Liver (tissue), 9 donors: Measurements from ENCODE around the gene RPS19BP1. TPM values are rescaled to one million over a fixed set of nuclear protein-coding genes. Genes with fewer than 3 reads are reported as not detected.

Experiments used
- DNase-seq: peaks from one replicate; pipeline ENCODE4 v3.0.0-alpha.2; 2017; ENCODE audit warnings: low spot score
- H3K27ac ChIP-seq, 2 donors: one replicate each; pipeline ENCODE4 v1.7.0; 2013; ENCODE audit warnings: inconsistent platforms in 2 of 2, low read length in 2 of 2, control low read depth in 1 of 2, low read depth in 1 of 2, mild to moderate bottlenecking in 1 of 2
- H3K27me3 ChIP-seq, 4 donors: one replicate each; pipeline versions ENCODE4 v1.6.1 to v1.7.0; 2013; ENCODE audit warnings: low read length in 3 of 4, inconsistent platforms in 1 of 4, mild to moderate bottlenecking in 1 of 4, moderate library complexity in 1 of 4; ENCODE audit not compliant: control insufficient read depth in 4 of 4, insufficient read depth in 4 of 4
- H3K36me3 ChIP-seq, 4 donors: one replicate each; pipeline versions ENCODE4 v1.6.1 to v1.7.0; 2013; ENCODE audit warnings: low read length in 3 of 4, mild to moderate bottlenecking in 3 of 4, low read depth in 1 of 4, moderate library complexity in 1 of 4; ENCODE audit not compliant: control insufficient read depth in 4 of 4, insufficient read depth in 3 of 4
- H3K4me1 ChIP-seq, 4 donors: one replicate each; pipeline versions ENCODE4 v1.6.1 to v1.7.0; 2013; ENCODE audit warnings: low read length in 3 of 4, mild to moderate bottlenecking in 3 of 4, moderate library complexity in 1 of 4; ENCODE audit not compliant: control insufficient read depth in 4 of 4, insufficient read depth in 4 of 4
- H3K4me3 ChIP-seq, 3 donors: one replicate each; pipeline versions ENCODE4 v1.6.1 to v1.7.0; 2013; ENCODE audit warnings: low read length in 3 of 3, control low read depth in 1 of 3, low read depth in 1 of 3, mild to moderate bottlenecking in 1 of 3
- H3K9ac ChIP-seq, 2 donors: one replicate each; pipeline ENCODE4 v1.7.0; 2013; ENCODE audit warnings: low read length in 2 of 2, mild to moderate bottlenecking in 2 of 2, moderate library complexity in 2 of 2, control low read depth in 1 of 2, low read depth in 1 of 2
- H3K9me3 ChIP-seq, 4 donors: one replicate each; pipeline versions ENCODE4 v1.6.1 to v1.7.0; 2013; ENCODE audit warnings: low read length in 3 of 4; ENCODE audit not compliant: control insufficient read depth in 4 of 4
- ATF3 ChIP-seq: IDR thresholded peaks from 2 replicates; pipeline ENCODE4 v1.6.1; 2016; ENCODE audit warnings: antibody characterized with exemption
- CTCF ChIP-seq: fragments of 150-350 bp; IDR thresholded peaks from 2 replicates; pipeline ENCODE4 v1.5.1; 2017; ENCODE audit warnings: improper control_type of control experiment, low read depth, low read length; ENCODE audit not compliant: missing input control
- EGR1 ChIP-seq, 2 donors: IDR thresholded peaks; 2 replicates each; pipeline ENCODE4 v1.6.1; 2016 to 2018; ENCODE audit warnings: antibody characterized with exemption in 2 of 2, low read depth in 2 of 2
- FOXA1 ChIP-seq: IDR thresholded peaks from 2 replicates; pipeline ENCODE4 v1.6.1; 2016; ENCODE audit warnings: antibody characterized with exemption
- FOXA2 ChIP-seq: IDR thresholded peaks from 2 replicates; pipeline ENCODE4 v1.6.1; 2016; ENCODE audit warnings: antibody characterized with exemption
- GABPA ChIP-seq, 2 donors: IDR thresholded peaks in 1 of 2; conservative IDR thresholded peaks in 1 of 2; 2 replicates each; pipeline ENCODE4 v1.6.1; 2016; ENCODE audit warnings: antibody characterized with exemption in 2 of 2, mild to moderate bottlenecking in 1 of 2, moderate library complexity in 1 of 2
- HNF4A ChIP-seq, 2 donors: conservative IDR thresholded peaks; 2 replicates each; pipeline ENCODE4 v1.6.1; 2016; ENCODE audit warnings: antibody characterized with exemption in 2 of 2, mild to moderate bottlenecking in 2 of 2
- HNF4G ChIP-seq: IDR thresholded peaks from 2 replicates; pipeline ENCODE4 v1.6.1; 2016; ENCODE audit warnings: antibody characterized with exemption
- MAX ChIP-seq: IDR thresholded peaks from 2 replicates; pipeline ENCODE4 v1.6.1; 2016; ENCODE audit warnings: antibody characterized with exemption
- NR2F2 ChIP-seq: IDR thresholded peaks from 2 replicates; pipeline ENCODE4 v1.6.1; 2016; ENCODE audit warnings: antibody characterized with exemption
- RXRA ChIP-seq, 2 donors: IDR thresholded peaks; 2 replicates each; pipeline ENCODE4 v1.6.1; 2017 to 2018; ENCODE audit warnings: antibody characterized with exemption in 2 of 2, mild to moderate bottlenecking in 1 of 2
- SP1 ChIP-seq: IDR thresholded peaks from 2 replicates; pipeline ENCODE4 v1.6.1; 2018; ENCODE audit warnings: antibody characterized with exemption, mild to moderate bottlenecking
- TAF1 ChIP-seq: conservative IDR thresholded peaks from 2 replicates; pipeline ENCODE4 v1.6.1; 2016; ENCODE audit warnings: antibody characterized with exemption, mild to moderate bottlenecking
- YY1 ChIP-seq: IDR thresholded peaks from 2 replicates; pipeline ENCODE4 v1.6.1; 2016; ENCODE audit warnings: antibody characterized with exemption, mild to moderate bottlenecking
- WGBS: extraction: QIAGEN DNeasy Blood & Tissue Kit; methylation state at CpG from one replicate; pipeline ENCODE4 v1.1.7; 2013; 5-methylcytosine and 5-hydroxymethylcytosine counted together
- polyA plus RNA-seq, 2 donors: library from polyadenylated mRNA; stranded (reverse) in 1 of 2; unstranded in 1 of 2; fragments of 200-250 nt in 1 of 2; fragments of >200 nt in 1 of 2; fragmentation: Nextera tagmentation in 1 of 2; extraction: Ambion mirVana in 1 of 2; gene quantifications; one replicate each; pipeline versions ENCODE4 v1.2.1 to v1.2.3, GENCODE V29; 2013 to 2015
- total RNA-seq, 2 donors: library from RNA; depleted of rRNA; stranded (reverse); fragments of >200 nt; gene quantifications; one replicate each; pipeline ENCODE4 v1.2.3, GENCODE V29; 2014
- TF ChIP-seq, protein P1 (sequence below): IDR thresholded peaks from 2 replicates; pipeline ENCODE4 v1.6.1; 2016; ENCODE audit warnings: antibody characterized with exemption
- TF ChIP-seq, protein P2 (sequence below): IDR thresholded peaks from 2 replicates; pipeline ENCODE4 v1.6.1; 2016; ENCODE audit warnings: antibody characterized with exemption, mild to moderate bottlenecking
- donor health status: healthy.
- donor health status: healthy.
- donor health status: healthy.
- donor health status: healthy.
- donor health status: healthy.

Gene RPS19BP1
- total and polyA plus RNA-seq, 4 donors = 36.3 to 89.6 (median 63.3) TPM

DNA sequence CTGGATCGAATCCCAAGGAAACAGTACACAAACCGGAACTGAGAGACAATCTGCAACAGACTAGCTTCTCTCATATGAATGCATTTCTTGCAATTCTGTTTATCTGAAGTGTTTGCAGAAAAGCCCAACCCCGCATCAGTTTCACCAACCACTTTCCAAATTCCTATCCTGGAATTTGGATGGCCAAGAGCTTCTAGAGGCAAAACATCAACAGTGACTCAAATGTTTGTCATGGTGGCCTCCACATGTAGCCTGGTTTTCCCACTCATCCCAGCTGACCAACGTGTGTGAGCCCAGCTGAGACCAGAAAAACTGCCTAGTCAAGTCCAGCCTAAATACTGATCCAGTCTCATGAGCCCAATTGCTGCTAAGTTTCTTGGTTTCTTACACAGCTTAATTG is 38.8 kb downstream of the RPS19BP1 start:
- Histone ChIP-seq H3K27ac (no peak overlapping the region), H3K27me3 (no peaks in the 10 kb centered on the region), H3K36me3 (no peaks in the 10 kb centered on the region), H3K9ac (no peak overlapping the region), H3K4me1 (no peaks in the 10 kb centered on the region), H3K9me3 (no peaks in the 10 kb centered on the region), H3K4me3 (no peak overlapping the region)
- TF ChIP-seq YY1 (no peak), GABPA (IDR thresholded peaks at IDR 0.05 in 1 of 2, conservative IDR thresholded peaks at IDR 0.05 in 1 of 2) (no peak), EGR1 (IDR thresholded peaks at IDR 0.05; ENCODE audit: low read depth in 2 of 2) (no peak), SP1 (no peak), CTCF (no peak), HNF4A (conservative IDR thresholded peaks at IDR 0.05) (no peak), FOXA2 (no peak)
- DNase-seq = no peak
- 68% methylated on average over 4 of the region's 4 CpGs for WGBS

GRCh38 chr22:39492186-39492585 is 40.4 kb downstream of the RPS19BP1 start:
- Histone ChIP-seq H3K4me3 (no peak overlapping the region), H3K9ac (no peak overlapping the region), H3K9me3 (no peaks in the 10 kb centered on the region), H3K36me3 (no peaks in the 10 kb centered on the region), H3K27ac (no peak overlapping the region), H3K4me1 (no peaks in the 10 kb centered on the region), H3K27me3 (no peaks in the 10 kb centered on the region)
- 78% methylated on average over 3 of the region's 3 CpGs for WGBS
- no peak for TF ChIP-seq TAF1
- no peak for TF ChIP-seq RXRA (IDR thresholded peaks at IDR 0.05)
- no peak for TF ChIP-seq FOXA2
- no peak for TF ChIP-seq ATF3
- TF ChIP-seq MAX = no peak
- no peak for TF ChIP-seq CTCF
- DNase-seq = no peak

GRCh38 chr22:39491696-39492095 is 40.9 kb downstream of the RPS19BP1 start:
- no peaks in the 10 kb centered on the region for H3K36me3 ChIP-seq
- no peak overlapping the region for H3K9ac ChIP-seq
- H3K27ac ChIP-seq = no peak overlapping the region
- no peaks in the 10 kb centered on the region for H3K27me3 ChIP-seq
- WGBS = 79% methylated on average over 6 of the region's 6 CpGs
- no peak for DNase-seq
- no peaks in the 10 kb centered on the region for H3K9me3 ChIP-seq
- no peak overlapping the region for H3K4me3 ChIP-seq
- no peaks in the 10 kb centered on the region for H3K4me1 ChIP-seq
- TF ChIP-seq EGR1 (IDR thresholded peaks at IDR 0.05; ENCODE audit: low read depth in 2 of 2) (no peak), MAX (no peak), NR2F2 (no peak), GABPA (IDR thresholded peaks at IDR 0.05 in 1 of 2, conservative IDR thresholded peaks at IDR 0.05 in 1 of 2) (no peak), TAF1 (no peak), HNF4A (conservative IDR thresholded peaks at IDR 0.05) (no peak), YY1 (no peak), FOXA1 (no peak), HNF4G (no peak), ATF3 (no peak), FOXA2 (no peak)
- TF ChIP-seq, protein P1, sequence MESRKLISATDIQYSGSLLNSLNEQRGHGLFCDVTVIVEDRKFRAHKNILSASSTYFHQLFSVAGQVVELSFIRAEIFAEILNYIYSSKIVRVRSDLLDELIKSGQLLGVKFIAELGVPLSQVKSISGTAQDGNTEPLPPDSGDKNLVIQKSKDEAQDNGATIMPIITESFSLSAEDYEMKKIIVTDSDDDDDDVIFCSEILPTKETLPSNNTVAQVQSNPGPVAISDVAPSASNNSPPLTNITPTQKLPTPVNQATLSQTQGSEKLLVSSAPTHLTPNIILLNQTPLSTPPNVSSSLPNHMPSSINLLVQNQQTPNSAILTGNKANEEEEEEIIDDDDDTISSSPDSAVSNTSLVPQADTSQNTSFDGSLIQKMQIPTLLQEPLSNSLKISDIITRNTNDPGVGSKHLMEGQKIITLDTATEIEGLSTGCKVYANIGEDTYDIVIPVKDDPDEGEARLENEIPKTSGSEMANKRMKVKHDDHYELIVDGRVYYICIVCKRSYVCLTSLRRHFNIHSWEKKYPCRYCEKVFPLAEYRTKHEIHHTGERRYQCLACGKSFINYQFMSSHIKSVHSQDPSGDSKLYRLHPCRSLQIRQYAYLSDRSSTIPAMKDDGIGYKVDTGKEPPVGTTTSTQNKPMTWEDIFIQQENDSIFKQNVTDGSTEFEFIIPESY = no peak
- TF ChIP-seq, protein P2, sequence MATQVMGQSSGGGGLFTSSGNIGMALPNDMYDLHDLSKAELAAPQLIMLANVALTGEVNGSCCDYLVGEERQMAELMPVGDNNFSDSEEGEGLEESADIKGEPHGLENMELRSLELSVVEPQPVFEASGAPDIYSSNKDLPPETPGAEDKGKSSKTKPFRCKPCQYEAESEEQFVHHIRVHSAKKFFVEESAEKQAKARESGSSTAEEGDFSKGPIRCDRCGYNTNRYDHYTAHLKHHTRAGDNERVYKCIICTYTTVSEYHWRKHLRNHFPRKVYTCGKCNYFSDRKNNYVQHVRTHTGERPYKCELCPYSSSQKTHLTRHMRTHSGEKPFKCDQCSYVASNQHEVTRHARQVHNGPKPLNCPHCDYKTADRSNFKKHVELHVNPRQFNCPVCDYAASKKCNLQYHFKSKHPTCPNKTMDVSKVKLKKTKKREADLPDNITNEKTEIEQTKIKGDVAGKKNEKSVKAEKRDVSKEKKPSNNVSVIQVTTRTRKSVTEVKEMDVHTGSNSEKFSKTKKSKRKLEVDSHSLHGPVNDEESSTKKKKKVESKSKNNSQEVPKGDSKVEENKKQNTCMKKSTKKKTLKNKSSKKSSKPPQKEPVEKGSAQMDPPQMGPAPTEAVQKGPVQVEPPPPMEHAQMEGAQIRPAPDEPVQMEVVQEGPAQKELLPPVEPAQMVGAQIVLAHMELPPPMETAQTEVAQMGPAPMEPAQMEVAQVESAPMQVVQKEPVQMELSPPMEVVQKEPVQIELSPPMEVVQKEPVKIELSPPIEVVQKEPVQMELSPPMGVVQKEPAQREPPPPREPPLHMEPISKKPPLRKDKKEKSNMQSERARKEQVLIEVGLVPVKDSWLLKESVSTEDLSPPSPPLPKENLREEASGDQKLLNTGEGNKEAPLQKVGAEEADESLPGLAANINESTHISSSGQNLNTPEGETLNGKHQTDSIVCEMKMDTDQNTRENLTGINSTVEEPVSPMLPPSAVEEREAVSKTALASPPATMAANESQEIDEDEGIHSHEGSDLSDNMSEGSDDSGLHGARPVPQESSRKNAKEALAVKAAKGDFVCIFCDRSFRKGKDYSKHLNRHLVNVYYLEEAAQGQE = no peak
